NK-92 (cell line): ENCODE data around the gene SLC25A19.
"Not testable (repeated sequence)": the region's sequence is repeated elsewhere in the genome, so short reads cannot be mapped to it uniquely, and the experiment has no call there.

ENCODE experiments used
- DNase-seq: peaks from one replicate; lab custom pipeline; 2025; ENCODE audit not compliant: unreplicated experiment; lab: John Stamatoyannopoulos, UW

The SLC25A19 gene

GRCh38 chr17:75301502-75302206 is 12.4 kb upstream of the SLC25A19 start:
- DNase-seq = no peak

DNA sequence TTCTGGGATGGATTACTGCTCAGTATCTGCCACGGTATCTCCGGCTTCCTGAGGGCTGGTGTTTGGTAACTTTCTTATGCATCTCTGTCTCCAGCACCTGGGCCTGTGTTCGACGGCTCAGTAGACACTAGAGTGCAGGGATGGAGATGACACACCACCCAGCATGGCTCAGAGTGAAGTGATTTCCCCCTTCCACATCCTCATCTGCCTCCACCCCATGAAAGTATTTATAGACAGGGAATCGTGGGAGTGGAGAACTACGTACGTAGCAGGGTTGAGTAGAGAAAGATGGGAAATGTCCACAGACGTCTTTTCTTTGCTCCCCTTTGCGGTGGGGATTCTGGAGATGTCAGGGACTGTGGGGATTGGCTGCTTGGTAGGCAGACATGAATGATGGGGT is 11.8 kb upstream of the SLC25A19 start:
- DNase-seq = no peak

DNA sequence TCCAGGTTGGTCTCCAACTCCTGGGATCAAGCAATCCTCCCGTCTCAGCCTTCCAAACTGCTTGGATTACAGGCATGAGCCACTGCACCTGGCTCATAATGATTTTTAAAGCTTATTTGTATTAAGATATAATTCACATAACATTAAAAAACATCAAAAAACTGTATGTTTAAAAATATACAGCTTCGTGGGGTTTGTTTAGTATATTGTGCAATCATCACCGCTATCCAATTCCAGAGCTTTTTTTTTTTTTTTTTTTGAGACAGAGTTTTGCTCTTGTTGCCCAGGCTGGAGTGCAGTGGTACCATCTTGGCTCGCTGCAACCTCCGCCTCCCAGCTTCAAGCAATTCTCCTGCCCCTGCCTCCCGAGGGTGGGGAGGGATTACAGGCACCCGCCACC is 11.0 kb upstream of the SLC25A19 start:
- no peak for DNase-seq

DNA sequence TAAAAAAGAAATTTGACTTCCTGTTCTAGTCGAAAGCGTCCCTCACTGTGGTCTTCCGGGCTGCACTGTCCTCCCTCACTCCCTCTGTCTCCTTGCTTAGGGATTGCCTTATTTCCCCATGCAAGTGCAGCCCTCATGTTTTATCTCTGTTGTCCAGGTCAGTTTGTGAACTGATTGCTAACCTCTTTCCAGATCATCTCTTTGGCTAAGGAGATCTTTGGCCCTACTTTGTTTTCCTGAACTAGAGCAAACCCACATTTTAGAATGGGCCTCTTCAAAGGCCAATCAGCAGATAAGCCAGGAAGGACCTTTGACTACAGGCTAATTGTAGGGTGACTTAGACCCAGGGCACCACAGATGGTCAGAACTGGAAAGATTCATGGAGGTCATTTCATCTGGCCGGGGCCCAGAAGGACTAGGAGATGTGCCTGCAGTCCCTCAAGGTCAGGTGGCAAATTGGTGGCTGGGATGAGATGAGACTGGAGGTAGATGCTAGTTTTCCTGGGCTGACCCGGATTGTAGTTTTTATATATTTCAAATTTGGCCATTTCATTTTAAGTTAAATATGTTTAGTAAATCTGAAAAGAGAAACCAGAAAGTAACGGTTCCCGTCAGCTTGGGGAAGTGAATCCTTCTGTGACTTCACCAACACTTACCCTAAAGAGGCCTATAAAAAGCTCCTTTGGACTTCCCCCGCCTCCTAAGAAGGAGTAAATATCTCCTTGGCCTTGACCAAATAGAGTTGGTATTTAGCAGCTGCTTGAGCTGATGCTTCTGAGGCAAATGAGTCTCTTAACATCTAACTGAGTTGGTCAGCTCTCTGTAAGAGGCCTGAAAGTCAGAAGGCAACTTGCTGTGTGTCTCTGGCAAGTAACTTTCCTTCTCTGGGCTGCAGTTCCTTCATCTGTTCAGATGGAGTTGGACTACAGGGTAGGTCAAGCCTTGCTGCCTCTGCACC is 6.2 kb upstream of the SLC25A19 start:
- DNase-seq = no peak

- DNase-seq = not testable (repeated sequence)
Measured at GRCh38 chr17:75292810-75293448, 3.7 kb upstream of the SLC25A19 start.

- DNase-seq = no peak
Measured at GRCh38 chr17:75289832-75290337, 652 bp upstream of the SLC25A19 start.

DNA sequence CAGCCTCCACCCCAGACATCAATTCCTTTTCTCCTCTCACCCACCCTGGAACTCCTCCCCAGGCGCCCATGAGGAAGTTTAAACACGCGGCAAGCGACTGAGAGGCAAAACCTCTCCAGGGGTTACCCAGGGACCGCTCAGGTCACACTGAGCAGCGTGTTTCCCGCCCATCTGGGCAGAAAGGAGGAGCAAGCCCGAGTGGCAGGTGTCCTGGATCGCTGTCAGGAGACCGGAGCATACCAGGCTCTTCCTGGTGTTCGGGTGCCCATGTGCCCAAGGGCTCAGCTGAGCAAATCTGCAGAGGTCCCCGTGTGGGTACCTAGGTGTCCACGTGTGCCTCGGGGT is 491 bp downstream of the SLC25A19 start:
- no peak for DNase-seq

DNA sequence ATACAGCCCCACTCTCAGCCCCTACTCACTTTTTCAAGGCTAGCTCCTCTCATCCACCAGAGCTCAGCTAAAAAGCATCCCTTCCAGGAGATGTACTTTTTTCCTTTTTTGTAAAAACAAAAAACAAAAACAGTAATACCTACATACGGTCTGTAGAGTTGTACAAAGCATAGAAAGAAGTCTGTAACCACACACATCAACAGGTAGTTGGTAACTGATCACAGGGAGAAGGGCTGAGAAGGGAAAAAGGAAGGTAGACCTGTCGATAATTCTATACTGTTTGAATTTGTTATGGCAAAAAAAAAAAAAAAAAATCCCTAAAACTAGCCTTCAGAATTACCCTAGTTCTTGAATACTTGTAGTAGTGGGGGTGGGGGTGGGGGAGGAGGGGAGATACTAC is 874 bp downstream of the SLC25A19 start:
- no peak for DNase-seq

DNA sequence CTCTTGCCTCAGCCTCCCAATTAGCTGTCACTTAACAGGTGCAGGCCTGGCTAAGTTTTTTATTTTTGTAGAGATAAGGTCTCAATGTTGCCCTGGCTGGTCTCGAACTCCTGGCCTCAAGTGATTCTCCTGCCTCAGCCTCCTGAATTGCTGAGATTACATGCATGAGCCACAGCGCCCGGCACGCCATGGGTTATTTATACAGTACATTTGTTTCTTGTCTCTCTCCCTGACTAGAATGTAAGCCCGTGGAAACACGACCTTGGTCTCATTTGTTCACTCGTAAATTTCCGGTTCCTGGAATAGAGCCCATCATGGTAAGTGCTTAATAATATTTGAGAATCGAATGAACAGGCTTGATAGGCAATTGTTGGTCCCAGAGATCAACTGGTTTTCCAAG is 2.0 kb downstream of the SLC25A19 start:
- DNase-seq = no peak

DNA sequence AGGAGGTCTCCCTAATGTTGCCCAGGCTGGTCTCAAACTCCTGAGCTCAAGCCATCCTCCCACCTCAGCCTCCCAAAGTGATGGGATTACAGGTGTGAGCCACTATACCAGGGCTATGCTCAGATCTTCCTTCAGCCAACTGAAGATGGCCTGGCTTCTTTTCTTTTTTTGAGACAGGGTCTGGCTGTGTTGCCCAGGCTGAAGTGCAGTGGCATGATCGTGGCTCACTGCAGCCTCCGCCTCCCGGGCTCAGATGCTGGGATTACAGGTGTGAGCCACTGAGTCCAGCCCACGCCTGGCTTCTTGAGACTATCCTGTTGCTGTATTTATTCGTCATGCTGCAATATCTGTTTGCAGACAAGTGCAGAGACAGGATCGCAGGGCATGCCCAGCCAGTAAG is 4.1 kb downstream of the SLC25A19 start:
- DNase-seq = no peak

GRCh38 chr17:75280189-75280588 is 9.0 kb downstream of the SLC25A19 start:
- not testable (repeated sequence) for DNase-seq

- no peak for DNase-seq
Measured at GRCh38 chr17:75277664-75278071, 11.6 kb downstream of the SLC25A19 start.

- no peak for DNase-seq
Measured at GRCh38 chr17:75273977-75274708, 15.1 kb downstream of the SLC25A19 start.

DNA sequence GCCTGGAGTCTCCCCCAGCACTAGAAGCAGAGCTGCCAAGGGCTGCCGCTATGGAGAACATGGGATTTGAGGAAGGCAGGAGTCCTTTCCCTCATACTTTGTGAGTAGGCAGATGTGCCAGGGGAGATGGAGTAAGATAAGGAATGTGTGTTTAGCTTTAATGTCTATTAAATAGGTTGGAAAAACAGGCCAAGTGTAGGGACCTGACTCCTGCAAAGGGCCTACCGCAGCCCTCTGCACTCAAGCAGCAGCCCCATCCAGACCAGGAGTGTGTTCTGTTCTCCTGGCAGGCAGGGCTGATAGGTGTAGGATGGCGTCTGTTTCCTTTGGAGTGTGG is 16.4 kb downstream of the SLC25A19 start:
- no peak for DNase-seq

DNA sequence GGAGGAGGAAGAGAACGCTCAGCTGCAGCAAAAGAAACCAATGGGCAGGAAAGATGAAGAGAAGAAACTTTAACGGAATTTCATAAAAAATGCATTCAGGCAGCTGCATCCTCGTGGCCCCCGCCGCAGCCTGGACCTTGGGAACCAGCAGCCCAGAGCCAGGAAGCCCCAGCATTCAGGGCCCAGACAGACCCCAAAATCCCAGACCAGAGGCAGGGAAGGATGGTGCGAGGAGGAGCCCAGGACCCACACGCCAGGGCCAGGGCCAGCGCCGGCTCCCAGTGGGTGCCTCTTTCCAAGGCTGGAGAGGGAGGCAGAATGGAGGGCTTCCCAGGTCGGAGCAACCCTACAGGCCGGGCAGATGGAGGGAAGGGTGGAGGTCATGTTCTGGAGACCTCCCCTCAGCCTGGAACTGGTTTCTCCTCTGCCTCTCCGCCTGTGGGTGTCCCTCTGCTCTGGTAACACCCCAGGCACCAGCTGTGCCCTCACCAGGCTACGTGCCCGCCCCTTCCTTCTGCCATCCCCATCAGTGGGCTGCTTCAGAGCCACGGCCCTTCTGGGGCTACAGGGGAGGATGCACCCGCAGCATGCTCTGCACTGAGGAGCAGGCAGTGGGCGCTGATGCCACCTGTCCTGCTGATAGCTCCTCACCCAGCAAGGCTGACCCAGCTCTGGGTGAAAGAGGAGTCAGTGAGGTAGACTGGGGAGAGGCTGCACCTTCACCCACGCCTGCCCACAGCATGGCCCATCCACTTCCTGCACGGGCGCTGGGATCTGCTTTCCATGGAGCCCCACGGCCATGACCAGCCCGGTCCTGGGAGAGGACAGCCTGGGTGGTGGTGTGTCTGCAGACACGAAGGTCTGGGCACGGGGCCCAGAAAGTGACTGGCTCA is 17.0 kb downstream of the SLC25A19 start:
- DNase-seq = no peak

DNA sequence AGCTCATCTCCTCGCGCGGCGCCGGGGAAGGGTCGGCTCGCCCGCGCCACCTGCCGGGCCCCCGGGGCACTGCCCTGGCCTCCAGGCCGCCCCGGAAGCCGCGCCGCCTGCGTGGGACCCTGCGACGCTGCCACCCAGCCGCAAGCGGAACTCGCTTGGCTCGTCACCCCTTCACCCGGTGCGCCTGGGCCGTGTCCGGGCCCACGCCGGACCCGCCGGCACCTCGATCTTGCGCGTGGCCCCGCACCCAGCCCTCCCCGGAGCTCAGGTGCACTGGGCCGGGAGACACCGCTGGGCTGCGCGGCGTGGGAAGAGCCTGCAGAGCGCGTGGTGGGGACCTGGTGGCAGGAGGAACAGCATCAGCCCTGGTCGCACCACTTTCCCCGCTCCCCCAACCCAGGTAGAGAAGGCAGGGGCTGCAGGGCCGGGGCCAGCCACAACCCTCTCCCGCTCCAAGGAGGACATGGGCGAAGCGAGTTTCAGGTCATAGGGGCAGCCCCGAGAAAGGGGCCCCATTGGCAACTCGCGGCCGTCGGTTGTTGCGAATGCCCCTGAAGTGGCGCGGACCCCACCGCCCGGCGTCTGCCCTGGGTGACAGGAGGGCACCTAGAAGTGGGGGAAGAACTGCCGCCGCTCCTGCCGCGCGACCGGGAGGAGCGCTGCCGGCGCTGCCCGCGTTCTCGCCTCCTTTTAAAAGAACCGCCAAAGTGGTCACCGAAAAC is 17.8 kb downstream of the SLC25A19 start:
- DNase-seq = no peak

- DNase-seq = no peak
Measured at GRCh38 chr17:75270966-75271232, 18.3 kb downstream of the SLC25A19 start, which contains the start of gene MIF4GD. MIF4GD (minus strand) TSS chr17:75271231; CDS start chr17:75270195, 1,036 bp downstream.

- DNase-seq = no peak
Measured at GRCh38 chr17:75270218-75270965, 18.8 kb downstream of the SLC25A19 start.

DNA sequence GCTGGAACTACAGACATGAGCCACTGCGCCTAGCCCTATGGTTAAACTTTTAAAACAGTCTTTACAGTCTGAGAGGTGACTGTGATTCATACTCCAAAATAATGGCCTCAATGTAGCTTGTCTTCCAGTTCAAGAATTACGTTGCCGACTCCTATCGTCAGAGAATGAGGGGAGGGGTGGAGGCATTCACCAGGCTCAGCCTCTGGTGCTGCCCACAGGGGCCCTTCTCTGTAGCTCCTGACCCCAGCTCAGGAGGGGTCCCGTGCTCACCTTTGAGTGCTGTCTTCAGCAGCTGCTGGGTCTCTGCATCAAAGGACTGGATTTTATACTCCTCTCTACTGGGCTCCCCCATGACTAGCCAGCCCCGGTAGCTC is 19.4 kb downstream of the SLC25A19 start:
- DNase-seq = no peak
